Measurements from ENCODE around the gene HDDC2. TPM values are rescaled to one million over a fixed set of nuclear protein-coding genes. Genes with fewer than 3 reads are reported as not detected.

HDDC2 gene
- total RNA-seq, 6 experiments from 2014 or later: 50.0 to 59.3 (median 57.8) TPM

DNA sequence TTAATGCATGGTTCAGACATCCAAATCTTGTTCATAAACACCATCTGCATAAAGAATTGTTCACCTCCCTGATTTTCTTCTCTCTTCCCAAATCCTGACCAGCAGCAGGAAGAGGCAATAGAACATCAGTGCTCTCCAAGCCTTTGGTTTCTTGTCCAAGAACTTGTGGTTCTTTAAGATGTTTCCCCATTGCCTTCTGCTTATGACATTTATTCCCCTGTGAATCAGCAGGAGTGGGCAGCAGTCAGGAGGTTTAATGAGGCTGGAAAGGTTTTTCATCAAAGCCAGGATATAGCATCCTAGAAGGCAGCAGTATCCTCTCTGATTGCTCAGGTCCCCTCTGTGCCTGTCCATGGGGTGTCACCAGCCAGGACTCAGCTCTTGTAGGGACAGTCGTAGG is 5.3 kb downstream of the HDDC2 start:
- Mint-ChIP-seq H3K9me3 (no peaks in the 10 kb centered on the region), H3K4me3 (no peak overlapping the region), H3K4me1 (ENCODE audit: low read depth) (peaks cover 58% of the 10 kb centered on the region), H3K27ac (0 out of 2 replicates have a peak overlapping the region, but pooled peaks have one; percentile 2), H3K27me3 (ENCODE audit: insufficient read depth) (peaks cover 1% of the 10 kb centered on the region), H3K36me3 (ENCODE audit: low read depth) (peaks cover 44% of the 10 kb centered on the region)
- TF ChIP-seq, protein P1, sequence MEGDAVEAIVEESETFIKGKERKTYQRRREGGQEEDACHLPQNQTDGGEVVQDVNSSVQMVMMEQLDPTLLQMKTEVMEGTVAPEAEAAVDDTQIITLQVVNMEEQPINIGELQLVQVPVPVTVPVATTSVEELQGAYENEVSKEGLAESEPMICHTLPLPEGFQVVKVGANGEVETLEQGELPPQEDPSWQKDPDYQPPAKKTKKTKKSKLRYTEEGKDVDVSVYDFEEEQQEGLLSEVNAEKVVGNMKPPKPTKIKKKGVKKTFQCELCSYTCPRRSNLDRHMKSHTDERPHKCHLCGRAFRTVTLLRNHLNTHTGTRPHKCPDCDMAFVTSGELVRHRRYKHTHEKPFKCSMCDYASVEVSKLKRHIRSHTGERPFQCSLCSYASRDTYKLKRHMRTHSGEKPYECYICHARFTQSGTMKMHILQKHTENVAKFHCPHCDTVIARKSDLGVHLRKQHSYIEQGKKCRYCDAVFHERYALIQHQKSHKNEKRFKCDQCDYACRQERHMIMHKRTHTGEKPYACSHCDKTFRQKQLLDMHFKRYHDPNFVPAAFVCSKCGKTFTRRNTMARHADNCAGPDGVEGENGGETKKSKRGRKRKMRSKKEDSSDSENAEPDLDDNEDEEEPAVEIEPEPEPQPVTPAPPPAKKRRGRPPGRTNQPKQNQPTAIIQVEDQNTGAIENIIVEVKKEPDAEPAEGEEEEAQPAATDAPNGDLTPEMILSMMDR (IDR thresholded peaks at IDR 0.05): no peak
- no peak for DNase-seq

DNA sequence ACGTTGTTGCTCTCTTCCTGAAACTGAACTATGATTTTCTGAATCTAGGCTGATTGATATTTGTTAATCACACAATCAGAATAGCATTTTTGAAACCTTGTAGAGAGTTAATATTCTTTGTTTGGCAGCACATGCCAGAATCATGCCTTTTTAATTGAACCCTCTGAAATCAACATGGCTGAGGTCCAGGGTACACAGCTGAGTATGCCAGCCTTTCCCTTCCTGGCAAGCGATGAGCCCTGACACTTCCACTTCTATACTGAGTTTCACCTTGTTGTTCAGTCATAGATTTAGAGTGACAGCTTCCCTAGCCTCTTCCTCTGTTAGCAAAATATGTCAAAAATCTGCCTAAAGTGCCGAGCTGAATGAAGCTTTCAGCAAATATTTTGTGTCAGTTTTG is 6.8 kb downstream of the HDDC2 start:
- peaks cover 44% of the 10 kb centered on the region for H3K36me3 Mint-ChIP-seq (ENCODE audit: low read depth)
- H3K27me3 Mint-ChIP-seq (ENCODE audit: insufficient read depth): peaks cover 1% of the 10 kb centered on the region
- H3K27ac Mint-ChIP-seq: no peak overlapping the region
- TF ChIP-seq, protein P1 (IDR thresholded peaks at IDR 0.05): no peak
- no peaks in the 10 kb centered on the region for H3K9me3 Mint-ChIP-seq
- no peak for DNase-seq
- peaks cover 45% of the 10 kb centered on the region for H3K4me1 Mint-ChIP-seq (ENCODE audit: low read depth)
- H3K4me3 Mint-ChIP-seq: no peak overlapping the region

DNA sequence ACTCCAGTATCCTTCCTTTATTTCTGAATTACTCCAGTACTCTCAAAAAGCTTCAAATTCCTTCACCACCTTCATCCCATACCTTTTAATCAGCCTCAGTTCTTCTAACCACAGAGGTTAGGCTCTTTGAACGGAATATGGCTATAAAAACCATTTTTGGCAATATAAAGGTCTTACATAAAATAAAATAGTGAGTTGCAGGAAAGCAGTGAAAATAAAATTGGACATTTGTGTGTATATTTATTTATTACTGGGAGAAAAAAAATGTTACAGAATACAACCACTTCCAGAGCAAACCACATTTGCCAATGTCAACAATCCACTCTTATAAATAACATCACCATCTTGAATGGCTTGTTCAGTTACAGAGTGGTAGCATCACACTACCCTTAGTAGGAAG is 7.7 kb downstream of the HDDC2 start:
- H3K9me3 Mint-ChIP-seq: no peaks in the 10 kb centered on the region
- peaks cover 43% of the 10 kb centered on the region for H3K36me3 Mint-ChIP-seq (ENCODE audit: low read depth)
- peak overlapping the region; percentile 5; the same call in 1 of the 2 replicates for H3K4me3 Mint-ChIP-seq
- H3K4me1 Mint-ChIP-seq (ENCODE audit: low read depth): peaks cover 39% of the 10 kb centered on the region
- H3K27ac Mint-ChIP-seq: peak overlapping the region; percentile 47; the same call in 1 of the 2 replicates
- peaks cover 1% of the 10 kb centered on the region for H3K27me3 Mint-ChIP-seq (ENCODE audit: insufficient read depth)
- peak; percentile 56 for DNase-seq
- TF ChIP-seq, protein P1 (IDR thresholded peaks at IDR 0.05): no peak

DNA sequence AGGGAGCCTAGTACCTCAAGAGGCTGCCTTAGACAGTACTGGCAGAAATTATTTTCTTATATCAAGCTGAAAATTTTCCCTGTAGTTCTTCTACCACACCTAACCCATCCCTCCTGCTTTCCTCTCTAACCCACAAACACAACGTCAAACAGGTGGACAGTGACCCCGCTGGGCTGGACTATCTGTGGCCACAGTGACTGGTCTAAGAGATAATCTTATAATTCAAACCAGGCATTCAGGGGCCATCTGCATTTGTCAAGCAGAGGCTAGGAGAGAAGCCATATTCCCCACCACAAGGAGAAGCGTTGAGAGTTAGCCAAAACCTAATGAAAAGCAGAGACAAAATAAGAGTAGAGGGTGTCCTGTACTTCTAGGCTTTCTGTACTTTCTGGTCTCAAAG is 8.2 kb downstream of the HDDC2 start:
- Mint-ChIP-seq H3K9me3 (no peaks in the 10 kb centered on the region), H3K4me1 (ENCODE audit: low read depth) (peaks cover 39% of the 10 kb centered on the region), H3K27ac (peak overlapping the region; percentile 47; the same call in 1 of the 2 replicates), H3K4me3 (no peak overlapping the region), H3K27me3 (ENCODE audit: insufficient read depth) (peaks cover 1% of the 10 kb centered on the region), H3K36me3 (ENCODE audit: low read depth) (peaks cover 43% of the 10 kb centered on the region)
- TF ChIP-seq, protein P1 (IDR thresholded peaks at IDR 0.05): no peak
- no peak for DNase-seq

DNA sequence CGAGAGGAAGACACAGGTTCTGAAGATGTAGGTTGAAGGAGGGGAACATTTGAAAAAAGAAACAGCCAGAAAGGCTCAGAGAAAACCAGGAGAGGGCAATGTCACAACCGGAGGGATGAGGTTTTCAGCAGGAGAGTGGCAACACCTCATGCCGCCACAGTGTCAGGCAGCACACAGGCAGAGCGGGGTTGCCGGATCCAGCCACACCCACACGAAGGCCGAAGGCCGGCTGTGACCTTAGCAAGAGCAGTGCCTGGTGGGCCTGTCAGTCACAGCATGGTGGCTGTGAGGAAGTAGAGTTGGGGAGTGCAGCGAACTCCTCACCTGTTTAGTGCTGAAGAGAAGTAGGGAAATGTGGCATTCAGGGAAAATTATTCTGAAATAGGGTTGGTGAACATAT is 14.0 kb downstream of the HDDC2 start:
- DNase-seq: no peak
- TF ChIP-seq, protein P1 (IDR thresholded peaks at IDR 0.05): no peak
- Mint-ChIP-seq H3K27me3 (ENCODE audit: insufficient read depth) (no peaks in the 10 kb centered on the region; the same call in 1 of the 2 replicates), H3K4me3 (no peak overlapping the region), H3K27ac (no peak overlapping the region), H3K36me3 (ENCODE audit: low read depth) (peaks cover 76% of the 10 kb centered on the region), H3K9me3 (peaks cover 13% of the 10 kb centered on the region), H3K4me1 (ENCODE audit: low read depth) (peaks cover 7% of the 10 kb centered on the region)

DNA sequence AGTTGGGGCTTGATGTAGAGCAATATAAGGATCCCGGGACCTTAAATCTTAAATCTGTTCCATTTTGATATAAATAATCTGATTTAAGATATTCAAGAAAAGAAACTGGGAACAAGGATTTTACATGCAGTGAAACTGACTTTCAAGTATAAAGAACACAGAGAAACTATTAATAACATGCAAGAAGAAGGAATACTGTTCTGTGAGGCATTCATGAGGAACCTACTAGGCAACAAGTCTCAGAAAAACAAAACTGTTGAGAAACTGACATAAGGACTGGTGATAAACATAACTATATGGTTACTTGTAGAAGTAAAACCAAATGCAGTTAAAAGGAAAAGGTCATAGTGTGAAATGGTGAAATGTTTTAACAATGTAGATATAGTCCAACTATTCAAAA is 15.8 kb downstream of the HDDC2 start:
- peak overlapping the region; percentile 45; the same call in 1 of the 2 replicates for H3K27ac Mint-ChIP-seq
- peaks cover 82% of the 10 kb centered on the region for H3K36me3 Mint-ChIP-seq (ENCODE audit: low read depth)
- no peak overlapping the region for H3K4me3 Mint-ChIP-seq
- H3K27me3 Mint-ChIP-seq (ENCODE audit: insufficient read depth): no peaks in the 10 kb centered on the region
- peak; percentile 19 for DNase-seq
- H3K4me1 Mint-ChIP-seq (ENCODE audit: low read depth): peaks cover 7% of the 10 kb centered on the region
- H3K9me3 Mint-ChIP-seq: peaks cover 17% of the 10 kb centered on the region
- TF ChIP-seq, protein P1 (IDR thresholded peaks at IDR 0.05): no peak

Data from HFFc6 (cell line).